T-helper 2 cell treated with Interferon-gamma antibody and Interleukin-4, amounts not matched to agents 5 μg/mL and 100 μg/mL, for 36 hours (primary cell): Measurements from ENCODE around the gene RAI1.

Experiments
- DNase-seq: peaks from one replicate; pipeline ENCODE4 v3.0.0; 2021; ENCODE audit warnings: low spot score
- H3K27ac Mint-ChIP-seq: one replicate; pipeline ENCODE4 v1.8.0; 2021; ENCODE audit warnings: mild to moderate bottlenecking, mixed read lengths
- H3K27me3 Mint-ChIP-seq: one replicate; pipeline ENCODE4 v1.8.0; 2021; ENCODE audit warnings: low read depth, mixed read lengths
- H3K36me3 Mint-ChIP-seq: one replicate; pipeline ENCODE4 v1.8.0; 2021; ENCODE audit warnings: low read depth, mixed read lengths
- H3K4me1 Mint-ChIP-seq: one replicate; pipeline ENCODE4 v1.8.0; 2021; ENCODE audit warnings: low read depth, mixed read lengths
- H3K4me3 Mint-ChIP-seq: one replicate; pipeline ENCODE4 v1.8.0; 2022; ENCODE audit warnings: mild to moderate bottlenecking, moderate library complexity, mixed read lengths
- H3K9me3 Mint-ChIP-seq: one replicate; pipeline ENCODE4 v1.8.0; 2021; ENCODE audit warnings: mixed read lengths

RAI1 gene

DNA sequence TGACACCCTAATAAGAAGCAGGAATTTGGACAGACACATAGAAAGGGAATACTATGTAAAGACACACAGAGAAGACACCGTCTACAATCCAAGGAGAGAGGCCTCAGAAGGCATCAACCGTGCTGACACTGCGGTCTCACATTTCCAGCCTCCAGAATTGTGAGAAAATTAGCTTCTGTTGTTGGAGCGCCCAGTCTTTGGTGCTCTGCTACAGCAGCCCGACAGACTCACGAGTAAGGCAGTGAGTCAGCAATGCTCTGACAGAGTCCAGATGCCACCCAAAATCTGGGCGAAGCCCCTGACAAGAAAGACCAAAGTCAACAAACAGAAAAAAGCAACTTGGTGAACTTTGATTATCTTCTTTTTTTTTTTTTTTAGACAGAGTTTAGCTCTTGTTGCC, 32.5 kb upstream of the RAI1 start:
- no peaks in the 10 kb centered on the region for H3K4me1 Mint-ChIP-seq
- H3K4me3 Mint-ChIP-seq, result no peak overlapping the region
- peaks cover 2% of the 10 kb centered on the region for H3K27me3 Mint-ChIP-seq
- no peak overlapping the region for H3K27ac Mint-ChIP-seq
- no peaks in the 10 kb centered on the region for H3K36me3 Mint-ChIP-seq
- peaks cover 3% of the 10 kb centered on the region for H3K9me3 Mint-ChIP-seq
- DNase-seq, result no peak

DNA sequence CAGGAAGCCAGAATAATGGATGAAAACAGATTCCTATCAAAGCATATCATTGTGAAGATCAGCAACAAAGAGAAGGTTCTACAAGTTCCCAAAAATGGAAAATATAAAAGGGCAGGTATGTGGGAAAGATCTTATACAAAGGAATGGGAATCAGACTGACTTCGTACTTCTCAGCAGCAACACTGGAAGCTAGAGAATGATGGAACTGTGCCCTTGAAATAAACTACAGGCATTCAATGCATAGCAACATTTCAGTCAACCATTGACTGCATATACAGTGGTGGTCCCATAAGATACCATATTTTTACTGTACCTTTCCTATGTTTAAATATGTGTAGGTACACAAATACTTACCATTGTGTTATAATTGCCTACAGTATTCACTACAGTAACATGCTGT, 30.3 kb upstream of the RAI1 start:
- Mint-ChIP-seq H3K4me3 (no peak overlapping the region), H3K27me3 (peaks cover 2% of the 10 kb centered on the region), H3K4me1 (no peaks in the 10 kb centered on the region), H3K27ac (no peak overlapping the region), H3K9me3 (no peaks in the 10 kb centered on the region), H3K36me3 (no peaks in the 10 kb centered on the region)
- no peak for DNase-seq

DNA sequence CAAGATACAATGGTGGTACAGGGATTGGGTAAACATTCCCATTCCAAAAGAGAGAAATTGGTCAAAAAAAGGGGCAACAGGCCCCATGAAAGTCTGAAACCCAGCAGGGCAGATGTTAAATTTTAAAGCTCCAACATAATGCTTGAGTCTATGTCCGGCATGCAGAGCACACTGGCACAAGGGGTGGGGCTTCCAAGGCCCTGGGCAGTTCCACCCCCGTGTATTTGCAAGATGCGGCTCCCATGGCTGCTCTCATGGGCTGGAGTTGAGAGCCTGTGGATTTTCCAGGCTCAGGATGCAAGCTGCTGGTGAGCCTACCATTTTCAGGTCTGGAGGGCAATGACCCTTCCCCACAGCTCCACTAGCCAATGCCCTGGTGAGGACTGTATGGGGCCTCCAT, 27.9 kb upstream of the RAI1 start:
- H3K4me3 Mint-ChIP-seq, result no peak overlapping the region
- H3K9me3 Mint-ChIP-seq, result no peaks in the 10 kb centered on the region
- H3K4me1 Mint-ChIP-seq, result no peaks in the 10 kb centered on the region
- no peak for DNase-seq
- no peaks in the 10 kb centered on the region for H3K36me3 Mint-ChIP-seq
- no peak overlapping the region for H3K27ac Mint-ChIP-seq
- H3K27me3 Mint-ChIP-seq, result peaks cover 2% of the 10 kb centered on the region

DNA sequence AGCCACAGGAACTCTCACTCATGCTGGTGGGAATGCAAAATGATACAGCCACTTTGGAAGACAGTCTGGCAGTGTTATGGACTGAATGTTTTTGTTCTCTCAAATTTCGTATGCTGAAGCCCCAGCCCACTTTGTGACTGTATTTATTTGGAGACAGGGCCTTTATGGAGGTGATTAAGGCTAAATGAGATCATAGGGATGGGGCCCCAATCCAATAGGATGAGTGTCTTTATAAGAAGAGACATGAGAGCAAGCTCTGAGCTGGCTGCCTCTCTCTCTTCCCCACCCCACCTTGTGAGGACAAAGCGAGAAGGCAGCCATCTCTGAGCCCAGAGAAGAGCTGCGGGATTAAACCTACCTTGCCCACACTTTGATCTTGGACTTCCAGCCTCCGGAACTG, 21.9 kb upstream of the RAI1 start:
- no peak for DNase-seq
- Mint-ChIP-seq H3K27ac (no peak overlapping the region), H3K4me3 (no peak overlapping the region), H3K4me1 (peaks cover 10% of the 10 kb centered on the region), H3K27me3 (peaks cover 2% of the 10 kb centered on the region), H3K9me3 (peaks cover 11% of the 10 kb centered on the region), H3K36me3 (no peaks in the 10 kb centered on the region)

DNA sequence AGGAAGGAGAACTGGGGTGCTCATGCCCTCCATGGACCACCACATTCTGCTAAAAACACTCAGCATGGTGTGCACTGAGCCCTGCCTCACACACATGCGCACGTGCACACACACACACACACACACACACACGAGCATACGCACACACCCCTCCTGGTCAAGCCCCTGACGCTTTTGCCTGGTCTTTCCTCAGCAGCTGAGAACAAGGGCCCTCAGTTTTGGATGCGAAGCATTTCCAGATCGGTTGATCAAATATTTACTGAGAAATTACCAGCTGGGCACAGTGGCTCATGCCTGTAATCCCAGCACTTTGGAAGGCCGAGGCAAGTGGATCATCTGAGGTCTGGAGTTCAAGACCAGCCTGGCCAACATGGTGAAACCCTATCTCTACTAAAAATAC, 20.1 kb upstream of the RAI1 start:
- peaks cover 2% of the 10 kb centered on the region for H3K27me3 Mint-ChIP-seq
- H3K36me3 Mint-ChIP-seq, result no peaks in the 10 kb centered on the region
- no peak for DNase-seq
- H3K27ac Mint-ChIP-seq, result no peak overlapping the region
- peaks cover 10% of the 10 kb centered on the region for H3K4me1 Mint-ChIP-seq
- peaks cover 11% of the 10 kb centered on the region for H3K9me3 Mint-ChIP-seq
- H3K4me3 Mint-ChIP-seq, result no peak overlapping the region

DNA sequence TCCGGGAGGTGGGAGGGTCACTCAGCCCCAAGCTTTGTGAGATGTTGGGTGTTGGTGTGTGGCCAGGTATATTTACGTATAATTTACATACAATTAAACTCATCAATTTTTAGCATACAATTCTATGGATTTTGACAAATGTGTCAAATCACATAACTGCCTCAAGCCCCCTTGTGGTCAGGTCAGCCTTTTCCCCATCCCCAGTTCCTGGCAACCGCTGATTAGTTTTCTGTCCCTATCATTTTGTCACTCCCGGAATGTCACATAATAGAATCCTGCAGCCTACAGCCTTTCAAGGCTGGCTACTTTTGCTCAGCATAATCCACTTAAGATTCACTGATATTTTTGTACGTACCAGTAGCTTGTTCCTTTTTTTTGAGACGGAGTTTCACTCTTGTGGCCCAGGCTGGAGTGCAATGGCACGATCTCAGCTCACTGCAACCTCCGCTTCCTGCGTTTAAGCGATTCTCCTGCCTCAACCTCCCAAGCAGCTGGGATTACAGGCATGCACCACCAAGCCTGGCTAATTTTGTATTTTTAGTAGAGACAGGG, 19.3 kb upstream of the RAI1 start:
- no peak for DNase-seq
- Mint-ChIP-seq H3K4me3 (no peak overlapping the region), H3K27ac (no peak overlapping the region), H3K36me3 (no peaks in the 10 kb centered on the region), H3K27me3 (peaks cover 2% of the 10 kb centered on the region), H3K9me3 (peaks cover 11% of the 10 kb centered on the region), H3K4me1 (peaks cover 10% of the 10 kb centered on the region)

DNA sequence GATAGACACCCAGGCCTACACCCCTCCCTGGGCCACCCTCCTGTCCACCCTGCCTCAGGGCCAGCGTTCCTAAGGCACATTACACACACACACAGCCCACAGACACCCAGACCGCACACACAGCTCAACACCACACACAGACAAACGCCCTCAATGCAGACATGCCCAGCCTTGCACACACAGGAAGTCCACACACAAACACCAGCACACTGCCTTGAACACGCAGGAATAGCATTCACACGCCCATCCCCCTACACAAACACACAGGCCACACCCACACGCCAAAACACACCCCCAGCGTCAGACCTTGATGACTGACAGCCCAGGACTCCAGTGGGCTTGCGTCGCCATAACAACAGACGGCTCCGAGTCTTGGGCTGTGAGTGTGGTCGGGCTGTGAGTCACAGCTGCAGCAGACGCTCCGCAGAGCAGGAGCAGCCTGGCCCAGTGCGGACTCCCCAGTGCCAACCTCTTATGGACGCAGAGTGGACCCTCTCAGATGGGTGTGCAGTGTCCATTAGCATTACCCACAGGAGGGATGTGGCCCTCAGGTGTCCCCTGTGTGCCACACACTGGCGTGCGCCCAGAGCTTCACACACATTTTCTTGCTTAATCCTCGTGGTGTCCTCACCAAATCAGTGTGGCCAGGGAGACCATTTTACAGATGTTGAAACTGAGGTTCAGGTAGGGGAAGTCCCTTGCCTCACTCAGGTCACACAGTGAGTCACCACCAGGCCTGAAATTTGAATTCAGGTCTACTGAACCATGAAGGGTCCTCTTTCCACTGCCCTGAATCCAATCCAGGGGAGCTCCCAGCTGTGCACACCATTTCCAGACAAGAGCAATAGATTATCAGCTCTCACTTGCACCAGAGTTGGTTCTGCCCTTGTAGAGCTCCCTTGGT, 17.8 kb upstream of the RAI1 start:
- peak overlapping the region; percentile 3 for H3K4me3 Mint-ChIP-seq
- no peaks in the 10 kb centered on the region for H3K36me3 Mint-ChIP-seq
- peaks cover 11% of the 10 kb centered on the region for H3K9me3 Mint-ChIP-seq
- H3K4me1 Mint-ChIP-seq, result peaks cover 10% of the 10 kb centered on the region
- no peaks in the 10 kb centered on the region for H3K27me3 Mint-ChIP-seq
- peak; percentile 71 for DNase-seq
- H3K27ac Mint-ChIP-seq, result peak overlapping the region; percentile 18

DNA sequence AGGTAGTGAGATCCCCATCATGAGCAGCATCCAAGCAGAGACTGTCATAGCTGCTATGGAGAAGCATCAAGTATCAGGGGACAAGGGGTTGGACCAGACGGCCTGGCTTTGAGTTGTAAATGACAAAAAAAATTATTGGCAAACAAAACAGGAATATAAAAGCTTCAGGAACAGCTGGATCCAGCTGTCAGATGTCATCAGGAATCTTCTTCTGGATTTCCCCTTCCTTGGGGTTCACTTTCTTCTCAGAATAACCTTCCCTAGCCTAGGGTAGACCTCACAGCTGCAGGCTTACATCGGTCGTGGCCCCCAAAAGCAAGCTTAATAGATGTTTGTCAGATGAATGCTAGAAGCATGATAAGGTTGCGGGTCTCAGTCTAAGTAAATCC, 17.2 kb upstream of the RAI1 start:
- Mint-ChIP-seq H3K27me3 (no peaks in the 10 kb centered on the region), H3K27ac (no peak overlapping the region), H3K4me3 (no peak overlapping the region), H3K4me1 (peaks cover 10% of the 10 kb centered on the region), H3K9me3 (peaks cover 8% of the 10 kb centered on the region), H3K36me3 (no peaks in the 10 kb centered on the region)
- no peak for DNase-seq

DNA sequence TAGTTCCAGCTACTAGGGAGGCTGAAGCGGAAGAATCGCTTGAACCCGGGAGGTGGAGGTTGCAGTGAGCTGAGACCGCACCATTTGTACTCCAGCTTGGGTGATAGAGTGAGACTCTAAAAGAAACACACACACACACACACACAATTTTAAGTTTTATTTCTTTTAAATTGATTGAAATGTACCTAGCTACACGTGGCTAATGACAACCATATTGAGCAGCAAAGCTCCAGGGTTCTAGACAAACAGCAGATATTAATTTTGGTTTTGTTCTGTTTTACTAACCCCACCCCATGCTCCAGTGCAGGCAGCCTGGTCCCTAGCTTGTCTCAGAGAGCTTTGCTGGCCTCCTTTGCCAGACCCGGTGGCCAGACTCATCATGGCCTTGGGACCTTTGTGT, 16.0 kb upstream of the RAI1 start:
- peaks cover 10% of the 10 kb centered on the region for H3K4me1 Mint-ChIP-seq
- no peak overlapping the region for H3K4me3 Mint-ChIP-seq
- no peak overlapping the region for H3K27ac Mint-ChIP-seq
- no peaks in the 10 kb centered on the region for H3K36me3 Mint-ChIP-seq
- no peaks in the 10 kb centered on the region for H3K9me3 Mint-ChIP-seq
- H3K27me3 Mint-ChIP-seq, result no peaks in the 10 kb centered on the region
- DNase-seq, result no peak

DNA sequence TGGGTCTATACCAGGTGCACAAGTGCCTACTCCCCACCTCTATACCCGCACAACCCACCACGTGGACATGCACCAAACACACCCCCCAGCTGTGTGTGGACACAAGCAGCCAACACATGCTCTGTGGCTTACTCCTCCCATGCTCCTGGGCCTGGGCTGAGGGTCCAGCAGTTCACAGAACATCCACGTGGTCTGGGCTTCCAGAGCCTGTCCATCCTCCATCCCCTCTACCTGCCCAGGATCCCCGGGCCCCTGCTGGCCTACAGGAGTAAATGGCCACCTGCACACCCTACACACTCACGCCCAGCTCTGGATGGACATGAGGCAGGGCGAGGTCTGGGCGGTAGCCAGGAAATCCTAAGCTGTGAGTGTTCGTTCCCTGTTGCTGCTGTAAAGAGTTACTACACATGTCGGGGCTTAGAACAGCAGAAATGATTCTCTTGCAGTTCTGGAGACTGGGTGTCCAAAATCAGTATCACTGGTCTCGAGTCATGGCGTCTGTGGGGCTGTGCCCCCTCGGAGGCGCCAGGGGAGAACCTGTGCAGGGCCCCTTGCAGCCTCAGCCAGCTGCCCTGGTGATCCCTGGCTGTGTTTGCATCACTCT, 15.0 kb upstream of the RAI1 start:
- H3K9me3 Mint-ChIP-seq, result no peaks in the 10 kb centered on the region
- peaks cover 10% of the 10 kb centered on the region for H3K4me1 Mint-ChIP-seq
- no peak for DNase-seq
- no peaks in the 10 kb centered on the region for H3K36me3 Mint-ChIP-seq
- no peak overlapping the region for H3K27ac Mint-ChIP-seq
- H3K4me3 Mint-ChIP-seq, result no peak overlapping the region
- no peaks in the 10 kb centered on the region for H3K27me3 Mint-ChIP-seq

DNA sequence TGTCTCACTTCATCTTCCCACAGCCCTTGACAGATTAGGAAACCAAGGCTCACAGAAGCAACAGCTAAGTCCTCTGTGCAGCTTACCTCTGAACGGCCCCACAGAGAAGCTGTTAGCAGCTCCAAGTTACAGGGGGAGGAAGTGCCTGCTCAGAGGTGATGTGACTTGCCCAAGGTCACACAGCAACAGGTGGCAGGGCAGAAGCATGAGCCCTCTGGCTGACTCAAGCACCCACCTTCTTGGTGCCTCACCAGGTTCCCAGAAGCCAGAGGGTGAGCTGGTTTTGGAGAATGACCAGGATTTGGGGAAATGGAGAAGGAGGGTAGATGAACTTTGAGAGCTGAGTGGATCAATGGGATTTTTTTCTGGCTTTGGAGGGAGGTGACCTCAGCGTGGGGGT, 14.0 kb upstream of the RAI1 start:
- Mint-ChIP-seq H3K4me3 (no peak overlapping the region), H3K27ac (no peak overlapping the region), H3K27me3 (no peaks in the 10 kb centered on the region), H3K4me1 (peaks cover 16% of the 10 kb centered on the region), H3K9me3 (no peaks in the 10 kb centered on the region), H3K36me3 (no peaks in the 10 kb centered on the region)
- no peak for DNase-seq

DNA sequence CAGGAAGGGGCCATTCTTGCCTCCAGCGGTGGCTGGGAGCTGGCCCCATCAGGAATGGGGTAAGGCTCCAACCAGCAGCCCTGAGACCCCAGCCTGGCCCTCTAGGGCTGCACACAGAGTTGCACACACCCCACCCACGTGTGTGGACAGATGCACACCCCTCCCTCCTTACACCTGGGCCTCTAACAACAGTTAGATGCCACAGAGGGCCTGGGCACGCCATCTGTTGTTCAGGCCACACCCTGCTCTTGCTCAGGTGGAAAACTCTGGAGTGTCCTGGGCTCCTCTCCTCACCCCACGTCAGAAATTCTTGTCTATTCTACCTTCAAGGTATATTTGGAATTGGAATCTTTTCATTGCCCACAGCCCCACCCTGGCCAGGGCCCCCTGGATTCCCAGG, 13.3 kb upstream of the RAI1 start:
- Mint-ChIP-seq H3K36me3 (no peaks in the 10 kb centered on the region), H3K4me1 (peaks cover 21% of the 10 kb centered on the region), H3K4me3 (no peak overlapping the region), H3K27ac (no peak overlapping the region), H3K27me3 (no peaks in the 10 kb centered on the region), H3K9me3 (no peaks in the 10 kb centered on the region)
- no peak for DNase-seq

DNA sequence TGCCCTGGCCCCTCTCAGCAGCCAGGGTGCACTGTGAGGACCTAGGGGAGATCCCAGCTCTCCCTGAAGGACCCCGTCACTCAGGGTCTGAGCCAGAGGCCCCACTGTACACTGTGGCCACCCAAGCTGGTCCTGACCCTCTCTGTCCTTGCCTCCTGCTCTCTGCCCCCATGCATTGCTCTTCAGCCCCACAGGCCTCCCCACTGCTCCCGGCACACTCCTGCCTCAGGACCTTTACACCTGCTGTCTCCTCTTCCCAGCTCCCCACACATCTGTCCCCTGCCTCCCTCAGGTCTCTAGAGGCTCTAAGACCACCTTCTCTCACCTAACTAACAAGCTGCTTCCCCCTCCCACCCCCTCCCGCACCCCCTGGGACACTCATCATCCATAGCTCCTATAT, 12.9 kb upstream of the RAI1 start:
- Mint-ChIP-seq H3K9me3 (no peaks in the 10 kb centered on the region), H3K27ac (no peak overlapping the region), H3K27me3 (peaks cover 4% of the 10 kb centered on the region), H3K4me1 (peaks cover 19% of the 10 kb centered on the region), H3K36me3 (no peaks in the 10 kb centered on the region), H3K4me3 (no peak overlapping the region)
- no peak for DNase-seq

DNA sequence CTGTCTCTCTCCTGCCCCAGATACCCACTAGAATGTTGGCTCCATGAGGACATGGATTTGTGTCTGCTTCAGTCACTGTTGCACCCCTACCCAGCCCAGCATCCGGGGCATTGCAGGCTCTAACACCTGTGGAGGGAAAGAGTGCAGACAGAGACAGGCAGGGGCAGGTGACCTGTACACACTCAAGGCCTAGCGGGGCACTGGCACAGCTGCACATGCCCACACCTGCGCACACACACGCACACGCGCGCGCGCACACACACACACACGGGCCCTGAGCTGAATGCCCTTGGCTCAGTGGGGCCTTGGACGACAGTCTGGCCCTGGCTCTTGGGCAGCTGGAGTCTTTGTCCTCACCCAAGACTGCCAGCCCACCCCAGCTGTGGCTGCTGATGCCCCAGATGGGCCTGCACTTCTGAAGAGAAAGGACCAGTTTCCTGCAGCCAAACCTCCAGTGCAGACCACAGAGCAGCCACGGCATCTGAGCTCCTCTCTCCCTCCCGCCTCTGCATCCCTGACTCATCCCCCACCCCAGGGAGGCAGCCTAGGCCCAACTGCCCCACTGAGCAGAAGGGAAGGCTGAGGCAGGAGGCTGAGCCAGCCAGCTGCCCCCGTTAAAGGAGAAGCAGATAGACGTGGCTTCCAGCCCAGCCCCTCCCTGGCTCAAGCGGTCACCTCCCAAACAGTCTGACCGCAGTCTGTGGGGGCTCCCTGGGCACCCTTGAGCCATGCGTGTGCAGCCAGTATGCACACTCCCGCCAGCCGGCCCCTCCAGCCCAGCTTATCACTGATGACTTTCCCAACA, 12.3 kb upstream of the RAI1 start:
- Mint-ChIP-seq H3K27ac (no peak overlapping the region), H3K36me3 (no peaks in the 10 kb centered on the region), H3K27me3 (peaks cover 10% of the 10 kb centered on the region), H3K4me3 (no peak overlapping the region), H3K4me1 (peaks cover 14% of the 10 kb centered on the region), H3K9me3 (no peaks in the 10 kb centered on the region)
- peak; percentile 24 for DNase-seq
